ENCODE measurements around the gene MIPEP. TPM values are rescaled to one million over a fixed set of nuclear protein-coding genes. Genes with fewer than 3 reads are reported as not detected.

The MIPEP gene
- total RNA-seq, 4 donors from 2014 or later = 9.2 to 21.4 (median 18.3) TPM

DNA sequence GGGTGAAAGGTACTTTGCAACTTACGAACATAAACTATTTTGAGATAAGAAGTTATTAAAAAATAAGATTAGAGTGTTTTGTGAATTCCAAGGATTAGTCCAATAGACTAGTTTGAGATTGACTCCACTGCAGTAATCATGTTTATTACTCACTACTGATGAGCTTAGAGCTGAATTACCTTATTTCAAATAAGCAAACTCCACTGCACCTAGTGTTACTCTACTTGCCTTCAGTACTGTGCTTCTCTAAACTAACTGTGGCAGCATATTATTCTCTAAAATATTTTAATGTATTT, 111.7 kb downstream of the MIPEP start:
- no peak for TF ChIP-seq CTCF (IDR thresholded peaks at IDR 0.05; ENCODE audit: low read depth)

GRCh38 chr13:23776698-23777574, 112.3 kb downstream of the MIPEP start:
- no peak for TF ChIP-seq CTCF (IDR thresholded peaks at IDR 0.05; ENCODE audit: low read depth)

GRCh38 chr13:23772717-23773116, 116.5 kb downstream of the MIPEP start:
- no peak for TF ChIP-seq CTCF (IDR thresholded peaks at IDR 0.05; ENCODE audit: low read depth)

GRCh38 chr13:23771956-23772355, 117.2 kb downstream of the MIPEP start:
- no peak for TF ChIP-seq CTCF (IDR thresholded peaks at IDR 0.05; ENCODE audit: low read depth)

GRCh38 chr13:23771552-23771951, 117.6 kb downstream of the MIPEP start:
- TF ChIP-seq CTCF (IDR thresholded peaks at IDR 0.05; ENCODE audit: low read depth) = no peak

GRCh38 chr13:23770973-23771372, 118.2 kb downstream of the MIPEP start:
- no peak for TF ChIP-seq CTCF (IDR thresholded peaks at IDR 0.05; ENCODE audit: low read depth)

GRCh38 chr13:23770428-23770827, 118.8 kb downstream of the MIPEP start:
- no peak for TF ChIP-seq CTCF (IDR thresholded peaks at IDR 0.05; ENCODE audit: low read depth)

All from subcutaneous adipose tissue (tissue), 4 donors.